Uterus (tissue), 2 donors: ENCODE measurements around the gene TMEM53.

Source experiments
- POLR2A ChIP-seq, 2 donors: fragments of 450-650 bp; IDR thresholded peaks; one replicate each; pipeline ENCODE4 v1.6.1; 2016; ENCODE audit warnings: antibody characterized with exemption in 2 of 2, mild to moderate bottlenecking in 1 of 2, moderate library complexity in 1 of 2
- TF ChIP-seq, protein P1 (sequence below), 4 experiments: fragments of 200-600 bp in 2 of 4; fragments of 450-650 bp in 2 of 4; sonication (generic) in 2 of 4; IDR thresholded peaks; one replicate each; pipeline ENCODE4 v1.5.1; 2016 to 2019; ENCODE audit warnings: antibody characterized with exemption in 4 of 4, mild to moderate bottlenecking in 2 of 4, moderate library complexity in 1 of 4

DNA sequence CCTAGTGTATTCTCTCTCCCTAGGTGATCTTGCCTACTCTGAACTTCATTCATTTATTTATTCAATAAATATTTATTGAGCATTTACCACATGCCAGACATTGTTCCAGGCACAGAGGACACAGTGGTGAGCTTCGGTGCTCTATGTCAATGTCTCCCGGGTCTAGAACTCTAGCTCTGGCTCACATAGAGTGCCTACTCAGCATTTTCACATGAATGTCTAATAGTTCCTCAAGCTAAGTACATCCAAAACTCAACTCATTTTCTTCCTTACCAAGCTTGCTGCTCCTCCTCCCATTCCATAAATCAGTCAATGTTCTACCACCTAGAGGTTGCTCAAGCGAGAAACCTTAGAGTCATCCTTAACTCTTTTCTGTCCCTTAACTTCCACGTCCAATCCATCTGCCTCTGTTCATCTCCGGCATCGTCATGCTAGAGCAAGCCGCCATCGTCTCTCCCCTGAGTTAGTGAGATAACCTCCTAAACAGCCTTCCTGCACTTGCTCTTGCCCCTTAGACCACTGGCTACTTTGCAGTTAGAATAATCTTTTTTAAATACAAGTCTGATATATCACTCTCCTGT lies 67.5 kb downstream of the TMEM53 start:
- TF ChIP-seq, protein P1, sequence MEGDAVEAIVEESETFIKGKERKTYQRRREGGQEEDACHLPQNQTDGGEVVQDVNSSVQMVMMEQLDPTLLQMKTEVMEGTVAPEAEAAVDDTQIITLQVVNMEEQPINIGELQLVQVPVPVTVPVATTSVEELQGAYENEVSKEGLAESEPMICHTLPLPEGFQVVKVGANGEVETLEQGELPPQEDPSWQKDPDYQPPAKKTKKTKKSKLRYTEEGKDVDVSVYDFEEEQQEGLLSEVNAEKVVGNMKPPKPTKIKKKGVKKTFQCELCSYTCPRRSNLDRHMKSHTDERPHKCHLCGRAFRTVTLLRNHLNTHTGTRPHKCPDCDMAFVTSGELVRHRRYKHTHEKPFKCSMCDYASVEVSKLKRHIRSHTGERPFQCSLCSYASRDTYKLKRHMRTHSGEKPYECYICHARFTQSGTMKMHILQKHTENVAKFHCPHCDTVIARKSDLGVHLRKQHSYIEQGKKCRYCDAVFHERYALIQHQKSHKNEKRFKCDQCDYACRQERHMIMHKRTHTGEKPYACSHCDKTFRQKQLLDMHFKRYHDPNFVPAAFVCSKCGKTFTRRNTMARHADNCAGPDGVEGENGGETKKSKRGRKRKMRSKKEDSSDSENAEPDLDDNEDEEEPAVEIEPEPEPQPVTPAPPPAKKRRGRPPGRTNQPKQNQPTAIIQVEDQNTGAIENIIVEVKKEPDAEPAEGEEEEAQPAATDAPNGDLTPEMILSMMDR (IDR thresholded peaks at IDR 0.05): no peak
- TF ChIP-seq POLR2A (IDR thresholded peaks at IDR 0.05): no peak
